Fibroblast of lung (primary cell): ENCODE results near the gene KRTAP22-1. TPM values are rescaled to one million over a fixed set of nuclear protein-coding genes. Genes with fewer than 3 reads are reported as not detected.

Experiments used
- DNase-seq, 2 donors: peaks; one replicate each; pipeline versions ENCODE4 v3.0.0 to v3.0.0-alpha.2; 2010; ENCODE audit warnings: low read depth in 2 of 2
- H2AFZ ChIP-seq: 2 replicates; pipeline ENCODE4 v1.5.1; 2012; ENCODE audit warnings: low read length, control low read depth, inconsistent platforms
- H3K27ac ChIP-seq: 2 replicates; pipeline ENCODE4 v1.5.1; 2011; ENCODE audit warnings: low read length, control low read depth; ENCODE audit not compliant: insufficient read depth
- H3K27me3 ChIP-seq: 2 replicates; pipeline ENCODE4 v1.5.1; 2011; ENCODE audit warnings: mild to moderate bottlenecking, low read length; ENCODE audit not compliant: control insufficient read depth, insufficient read depth
- H3K36me3 ChIP-seq: 2 replicates; pipeline ENCODE4 v1.5.1; 2011; ENCODE audit warnings: low read length; ENCODE audit not compliant: control insufficient read depth, insufficient read depth
- H3K4me1 ChIP-seq: 2 replicates; pipeline ENCODE4 v1.5.1; 2011; ENCODE audit warnings: low read length; ENCODE audit not compliant: control insufficient read depth, insufficient read depth; ENCODE audit errors: extremely low read depth
- H3K4me2 ChIP-seq: 2 replicates; pipeline ENCODE4 v1.5.1; 2011; ENCODE audit warnings: low read length, control low read depth; ENCODE audit not compliant: insufficient read depth; ENCODE audit errors: extremely low read depth
- H3K4me3 ChIP-seq, 4 experiments: fragments of 200-600 bp in 1 of 4; sonication (generic) in 1 of 4; replicated peaks in 1 of 4; 2 replicates each; pipeline ENCODE4 v1.5.1; 2011 to 2016; ENCODE audit warnings: low read length in 4 of 4, low read depth in 3 of 4, mild to moderate bottlenecking in 3 of 4, control low read depth in 2 of 4, inconsistent platforms in 1 of 4, mixed read lengths in 1 of 4; ENCODE audit not compliant: insufficient read depth in 1 of 4; ENCODE audit errors: control extremely low read depth in 1 of 4
- H3K79me2 ChIP-seq: 2 replicates; pipeline ENCODE4 v1.5.1; 2012; ENCODE audit warnings: mild to moderate bottlenecking, low read length, inconsistent platforms; ENCODE audit not compliant: control insufficient read depth, insufficient read depth
- H3K9ac ChIP-seq: 2 replicates; pipeline ENCODE4 v1.5.1; 2011; ENCODE audit warnings: mild to moderate bottlenecking, low read length, control low read depth; ENCODE audit not compliant: insufficient read depth
- H3K9me3 ChIP-seq: 2 replicates; pipeline ENCODE4 v1.5.1; 2012; ENCODE audit warnings: low read depth, low read length; ENCODE audit not compliant: control insufficient read depth, insufficient read depth
- H4K20me1 ChIP-seq: 2 replicates; pipeline ENCODE4 v1.5.1; 2011; ENCODE audit warnings: low read length; ENCODE audit not compliant: control insufficient read depth, insufficient read depth; ENCODE audit errors: extremely low read depth
- CTCF ChIP-seq, 2 donors: IDR thresholded peaks in 1 of 2; conservative IDR thresholded peaks in 1 of 2; 1 replicate in 1 of 2; 2 replicates in 1 of 2; pipeline ENCODE4 v1.5.1; 2011 to 2012; ENCODE audit warnings: low read length in 2 of 2, control low read depth in 1 of 2, inconsistent platforms in 1 of 2, low read depth in 1 of 2, mild to moderate bottlenecking in 1 of 2
- EZH2 ChIP-seq: IDR thresholded peaks from 2 replicates; pipeline ENCODE4 v1.5.1; 2012; ENCODE audit warnings: low read length, control low read depth, mild to moderate bottlenecking; ENCODE audit errors: missing control alignments
- polyA plus RNA-seq, 2 donors: library from polyadenylated mRNA; depleted of rRNA in 1 of 2; stranded (reverse) in 1 of 2; unstranded in 1 of 2; fragments of >200 nt; gene quantifications; 2 replicates each; pipeline ENCODE4 v1.2.1, GENCODE V29; 2011 to 2012; ENCODE audit warnings: missing spikeins in 1 of 2
- total RNA-seq: library from RNA; depleted of rRNA; stranded (reverse); fragments of >200 nt; gene quantifications from 2 replicates; pipeline ENCODE4 v1.2.1, GENCODE V29; 2014

KRTAP22-1 gene
- total and polyA plus RNA-seq, 2 donors (not counting 1 experiment from before 2014, with no cell fraction given), result not detected

GRCh38 chr21:30579346-30579745, 21.5 kb upstream of the KRTAP22-1 start:
- H3K9ac ChIP-seq, result no peak overlapping the region
- no peaks in the 10 kb centered on the region for H3K36me3 ChIP-seq
- no peaks in the 10 kb centered on the region for H3K79me2 ChIP-seq
- H3K4me3 ChIP-seq, result no peak overlapping the region
- H3K4me2 ChIP-seq, result no peak overlapping the region
- no peak overlapping the region for H3K27ac ChIP-seq
- H3K9me3 ChIP-seq, result no peaks in the 10 kb centered on the region
- H3K4me1 ChIP-seq, result no peaks in the 10 kb centered on the region
- no peaks in the 10 kb centered on the region for H4K20me1 ChIP-seq
- H3K27me3 ChIP-seq, result no peaks in the 10 kb centered on the region
- DNase-seq, result no peak
- TF ChIP-seq CTCF (conservative IDR thresholded peaks at IDR 0.05 in 1 of 2, IDR thresholded peaks at IDR 0.05 in 1 of 2; ENCODE audit: low read depth in 1 of 2, low read length in 2 of 2), result no peak
- no peak for TF ChIP-seq EZH2
- no peak overlapping the region for H2AFZ ChIP-seq

- DNase-seq, result no peak
- Histone ChIP-seq H3K4me1 (no peaks in the 10 kb centered on the region), H3K9me3 (no peaks in the 10 kb centered on the region), H3K27me3 (no peaks in the 10 kb centered on the region), H3K36me3 (no peaks in the 10 kb centered on the region), H2AFZ (no peak overlapping the region), H3K4me3 (no peak overlapping the region), H3K27ac (no peak overlapping the region), H3K9ac (no peak overlapping the region), H3K4me2 (no peak overlapping the region), H4K20me1 (no peaks in the 10 kb centered on the region), H3K79me2 (no peaks in the 10 kb centered on the region)
- TF ChIP-seq EZH2 (no peak), CTCF (conservative IDR thresholded peaks at IDR 0.05 in 1 of 2, IDR thresholded peaks at IDR 0.05 in 1 of 2; ENCODE audit: low read depth in 1 of 2, low read length in 2 of 2) (no peak)
These were observed 20.8 kb upstream of the KRTAP22-1 start for GRCh38 chr21:30580132-30580531.

GRCh38 chr21:30582870-30583269, 18.0 kb upstream of the KRTAP22-1 start:
- no peak overlapping the region for H3K9ac ChIP-seq
- no peak overlapping the region for H3K4me3 ChIP-seq

More at GRCh38 chr21:30582870-30583269, 18.0 kb upstream of the KRTAP22-1 start:
- no peaks in the 10 kb centered on the region for H3K9me3 ChIP-seq
- no peak for TF ChIP-seq CTCF (conservative IDR thresholded peaks at IDR 0.05 in 1 of 2, IDR thresholded peaks at IDR 0.05 in 1 of 2; ENCODE audit: low read depth in 1 of 2, low read length in 2 of 2)
- H3K4me1 ChIP-seq, result no peaks in the 10 kb centered on the region
- no peak overlapping the region for H3K4me2 ChIP-seq
- H3K36me3 ChIP-seq, result no peaks in the 10 kb centered on the region
- no peaks in the 10 kb centered on the region for H3K79me2 ChIP-seq
- H3K27me3 ChIP-seq, result no peaks in the 10 kb centered on the region
- no peak for DNase-seq
- no peaks in the 10 kb centered on the region for H4K20me1 ChIP-seq
- no peak overlapping the region for H2AFZ ChIP-seq
- H3K27ac ChIP-seq, result no peak overlapping the region
